T-helper 22 cell (primary cell): ENCODE results near the gene ZNF785.
"Not testable (repeated sequence)": the region's sequence is repeated elsewhere in the genome, so short reads cannot be mapped to it uniquely, and the experiment has no call there.

ENCODE experiments used
- DNase-seq: peaks from one replicate; pipeline ENCODE4 v3.0.0-alpha.2; 2020; ENCODE audit warnings: low read depth

Gene ZNF785

GRCh38 chr16:30585400-30586191 is at the start of gene ZNF785:
Gene ZNF785, minus strand, starts transcription at chr16:30585697. Its CDS starts 86 bp downstream, at chr16:30585611.
- peak; percentile 92 for DNase-seq

GRCh38 chr16:30633526-30633925 is 48.0 kb upstream of the ZNF785 start:
- no peak for DNase-seq

- DNase-seq, result not testable (repeated sequence)
Measured at GRCh38 chr16:30632454-30632853, 47.0 kb upstream of the ZNF785 start.

GRCh38 chr16:30628628-30629540 is 43.4 kb upstream of the ZNF785 start:
- peak; percentile 58 for DNase-seq

- no peak for DNase-seq
Measured at GRCh38 chr16:30626236-30626635, 40.7 kb upstream of the ZNF785 start.

- no peak for DNase-seq
Measured at GRCh38 chr16:30623536-30624283, 38.2 kb upstream of the ZNF785 start.

GRCh38 chr16:30622455-30623032 is 37.0 kb upstream of the ZNF785 start:
- no peak for DNase-seq

GRCh38 chr16:30621765-30622164 is 36.3 kb upstream of the ZNF785 start:
- no peak for DNase-seq

- DNase-seq, result no peak
Measured at GRCh38 chr16:30620169-30620568, 34.7 kb upstream of the ZNF785 start.

- no peak for DNase-seq
Measured at GRCh38 chr16:30619638-30620037, 34.1 kb upstream of the ZNF785 start.

- no peak for DNase-seq
Measured at GRCh38 chr16:30619202-30619601, 33.7 kb upstream of the ZNF785 start.

- DNase-seq, result peak; percentile 37
Measured at GRCh38 chr16:30615358-30616091, 30.0 kb upstream of the ZNF785 start.

GRCh38 chr16:30609926-30610839 is 24.7 kb upstream of the ZNF785 start, which contains the start of gene ZNF689:
Gene ZNF689, minus strand, starts transcription at chr16:30610389. Its CDS starts 348 bp downstream, at chr16:30610041.
- DNase-seq, result peak; percentile 89

GRCh38 chr16:30609002-30609925 is 23.8 kb upstream of the ZNF785 start:
- DNase-seq, result no peak

GRCh38 chr16:30606004-30606403 is 20.5 kb upstream of the ZNF785 start:
- no peak for DNase-seq

GRCh38 chr16:30605158-30605557 is 19.7 kb upstream of the ZNF785 start:
- DNase-seq, result no peak

GRCh38 chr16:30604316-30604947 is 18.9 kb upstream of the ZNF785 start:
- no peak for DNase-seq

- no peak for DNase-seq
Measured at GRCh38 chr16:30603945-30604315, 18.4 kb upstream of the ZNF785 start.
